ENCODE data around the gene ALDH16A1. TPM values are rescaled to one million over a fixed set of nuclear protein-coding genes. Genes with fewer than 3 reads are reported as not detected.

Gene ALDH16A1
- total RNA-seq, 1 donor from 2014 or later = 61.4 TPM

GRCh38 chr19:49496574-49497008, 43.6 kb downstream of the ALDH16A1 start:
- ATAC-seq (ENCODE audit: low read depth) (no peak), DNase-seq (no peak)
- peaks cover 66% of the 10 kb centered on the region for H3K36me3 Mint-ChIP-seq (ENCODE audit: low read depth)
- peaks cover 66% of the 10 kb centered on the region for H3K4me1 Mint-ChIP-seq
- POLR2A ChIA-PET = interaction anchor here (1.0 to 7.8 kb wide), 25 partner anchors 12 to 879 kb away, joined by 3 to 77 read pairs (median 5); partner anchors contain the start of genes AKT1S1, ALDH16A1, FLT3LG and FUZ
- peak overlapping the region; percentile 97 for H3K27ac Mint-ChIP-seq
- H3K27me3 Mint-ChIP-seq = no peaks in the 10 kb centered on the region
- intact Hi-C loops (cut with micrococcal nuclease) = loop anchor here (1.0 to 10.0 kb wide), 12 partner anchors 9 to 1134 kb away; partner anchors contain the start of genes AKT1S1, ALDH16A1, FLT3LG and FUZ
- CTCF ChIA-PET = interaction anchor here (0.9 kb wide), 1 partner anchor 38 kb away, joined by 3 read pairs; no protein-coding TSS in a partner anchor
- H3K9me3 Mint-ChIP-seq = no peaks in the 10 kb centered on the region
- TF ChIP-seq CTCF (IDR thresholded peaks at IDR 0.05) = no peak
- peak overlapping the region; percentile 93 for H3K4me3 Mint-ChIP-seq

- peaks cover 68% of the 10 kb centered on the region for H3K4me1 Mint-ChIP-seq
- CTCF ChIA-PET = no interaction called here
- no peak for TF ChIP-seq CTCF (IDR thresholded peaks at IDR 0.05)
- POLR2A ChIA-PET = interaction anchor here (0.6 to 7.8 kb wide), 10 partner anchors 11 to 380 kb away, joined by 3 to 77 read pairs (median 11); partner anchors contain the start of genes AKT1S1, ALDH16A1, PIH1D1 and PRMT1
- H3K9me3 Mint-ChIP-seq = no peaks in the 10 kb centered on the region
- peak; percentile 7 for ATAC-seq (ENCODE audit: low read depth)
- H3K27me3 Mint-ChIP-seq = no peaks in the 10 kb centered on the region
- peak overlapping the region; percentile 97 for H3K27ac Mint-ChIP-seq
- H3K36me3 Mint-ChIP-seq (ENCODE audit: low read depth) = peaks cover 60% of the 10 kb centered on the region
- DNase-seq = peak; percentile 55
- H3K4me3 Mint-ChIP-seq = peak overlapping the region; percentile 93
- intact Hi-C loops (cut with micrococcal nuclease) = loop anchor here (2.0 to 10.0 kb wide), 5 partner anchors 35 to 1135 kb away; partner anchors contain the start of genes FUZ, PPP1R15A, PRR12 and SYNGR4
Measured at GRCh38 chr19:49497047-49497788, 44.2 kb downstream of the ALDH16A1 start.

- no peak for TF ChIP-seq CTCF (IDR thresholded peaks at IDR 0.05)
- Mint-ChIP-seq H3K27ac (peak overlapping the region; percentile 97), H3K36me3 (ENCODE audit: low read depth) (peaks cover 55% of the 10 kb centered on the region), H3K4me3 (peak overlapping the region; percentile 93), H3K27me3 (no peaks in the 10 kb centered on the region), H3K4me1 (peaks cover 68% of the 10 kb centered on the region), H3K9me3 (no peaks in the 10 kb centered on the region)
- intact Hi-C loops (cut with micrococcal nuclease) = loop anchor here (2.0 to 10.0 kb wide), 5 partner anchors 35 to 1135 kb away; partner anchors contain the start of genes FUZ, PPP1R15A, PRR12 and SYNGR4
- DNase-seq (no peak), ATAC-seq (ENCODE audit: low read depth) (no peak)
- ChIA-PET POLR2A (interaction anchor here (0.6 to 7.8 kb wide), 3 partner anchors 24 to 224 kb away, joined by 3 to 77 read pairs (median 13); partner anchors contain the start of genes ALDH16A1 and PIH1D1), CTCF (interaction anchor here (1.0 kb wide), 1 partner anchor 24 kb away, joined by 3 read pairs; the partner anchor contains the start of gene FLT3LG)
Measured at GRCh38 chr19:49497789-49498103, 44.7 kb downstream of the ALDH16A1 start.

- Mint-ChIP-seq H3K9me3 (no peaks in the 10 kb centered on the region), H3K36me3 (ENCODE audit: low read depth) (peaks cover 48% of the 10 kb centered on the region), H3K4me1 (peaks cover 70% of the 10 kb centered on the region), H3K27ac (peak overlapping the region; percentile 96), H3K4me3 (peak overlapping the region; percentile 93), H3K27me3 (no peaks in the 10 kb centered on the region)
- ATAC-seq (ENCODE audit: low read depth) (no peak), DNase-seq (no peak)
- intact Hi-C loops (cut with micrococcal nuclease) = loop anchor here (5.0 to 10.0 kb wide), 4 partner anchors 34 to 1136 kb away; partner anchors contain the start of genes PPP1R15A, PRR12, SYNGR4 and TMEM143
- POLR2A ChIA-PET = interaction anchor here (1.0 kb wide), 1 partner anchor 13 kb away, joined by 3 read pairs; no protein-coding TSS in a partner anchor
- TF ChIP-seq CTCF (IDR thresholded peaks at IDR 0.05) = no peak
- CTCF ChIA-PET = interaction anchor here (1.0 kb wide), 1 partner anchor 25 kb away, joined by 3 read pairs; the partner anchor contains the start of gene FLT3LG
Measured at GRCh38 chr19:49498475-49498874, 45.5 kb downstream of the ALDH16A1 start.
